GM12878 (cell line): ENCODE data around the gene PTGR3. TPM values are rescaled to one million over a fixed set of nuclear protein-coding genes. Genes with fewer than 3 reads are reported as not detected.

Experiments
- ATAC-seq: fragments of 200-7000 bp; cut with Tn5 transposase; 3 replicates; pipeline ENCODE4 v1.9.1; 2020; ENCODE audit warnings: mild to moderate bottlenecking, moderate library complexity
- BruUV-seq: library from RNA; stranded (reverse); fragments of 400-500 nt; replicated peaks from 2 replicates; lab custom pipeline; 2021; lab: Mats Ljungman, UMichigan
- CTCF ChIA-PET: fragments of 300-600 bp; sonication (Branson Sonifier 250); formaldehyde crosslinking; extraction: SDS; loops from one replicate; lab custom pipeline; 2021; ENCODE audit warnings: inconsistent platforms; lab: Yijun Ruan, JAX
- POLR2A ChIA-PET: fragments of 350-600 bp; formaldehyde crosslinking; extraction: SDS; loops from one replicate; lab custom pipeline; 2021; ENCODE audit warnings: inconsistent platforms; lab: Charles Lee
- RAD21 ChIA-PET: fragments of 300-600 bp; sonication (Branson Sonifier 250); formaldehyde crosslinking; loops from one replicate; lab custom pipeline; 2023; ENCODE audit warnings: antibody characterized with exemption; ENCODE audit not compliant: unreplicated experiment; lab: Charles Lee
- SMC1A ChIA-PET: fragments of 300-600 bp; sonication (Branson Sonifier 250); formaldehyde crosslinking; loops from one replicate; lab custom pipeline; 2023; ENCODE audit not compliant: unreplicated experiment, uncharacterized antibody; lab: Charles Lee
- DNase-seq: peaks from one replicate; pipeline ENCODE4 v3.0.0-alpha.2; 2011; ENCODE audit warnings: low read depth, low spot score
- FAIRE-seq: peaks from 3 replicates; lab custom pipeline; 2011; peaks lifted over from hg19 to GRCh38; lab: Jason Lieb, UNC
- H2AFZ ChIP-seq: 2 replicates; pipeline ENCODE4 v1.6.0; 2011; ENCODE audit warnings: low read depth, low read length, control low read depth; ENCODE audit not compliant: control insufficient read depth
- H3K27ac ChIP-seq: 2 replicates; pipeline ENCODE4 v1.5.1; 2011; ENCODE audit warnings: control low read depth; ENCODE audit not compliant: control insufficient read depth, insufficient read depth
- H3K27me3 ChIP-seq, 2 experiments: replicated peaks in 1 of 2; 2 replicates each; pipeline versions ENCODE4 v1.6.0 to v1.6.1; 2011; ENCODE audit warnings: low read length in 1 of 2; ENCODE audit not compliant: control insufficient read depth in 2 of 2, insufficient read depth in 2 of 2
- H3K36me3 ChIP-seq, 2 experiments: 2 replicates each; pipeline ENCODE4 v1.5.1; 2011; ENCODE audit warnings: low read length in 1 of 2; ENCODE audit not compliant: control insufficient read depth in 2 of 2, insufficient read depth in 2 of 2
- H3K4me1 ChIP-seq: 2 replicates; pipeline ENCODE4 v1.6.1; 2011; ENCODE audit warnings: mild to moderate bottlenecking, low read length, moderate library complexity, mixed read lengths; ENCODE audit not compliant: control insufficient read depth, insufficient read depth
- H3K4me2 ChIP-seq: 2 replicates; pipeline ENCODE4 v1.6.0; 2011; ENCODE audit warnings: control low read depth; ENCODE audit not compliant: control insufficient read depth, insufficient read depth
- H3K4me3 ChIP-seq: fragments of 200-600 bp; sonication (generic); 2 replicates; pipeline ENCODE4 v1.5.1; 2016
- H3K79me2 ChIP-seq: 2 replicates; pipeline ENCODE4 v1.6.0; 2011; ENCODE audit warnings: low read length; ENCODE audit not compliant: control insufficient read depth, insufficient read depth
- H3K9ac ChIP-seq: 2 replicates; pipeline ENCODE4 v1.8.0; 2011; ENCODE audit warnings: low read length, control low read depth, mixed read lengths; ENCODE audit not compliant: control insufficient read depth, insufficient read depth
- H3K9me3 ChIP-seq: replicated peaks from 3 replicates; pipeline ENCODE4 v1.5.1; 2011; ENCODE audit warnings: mild to moderate bottlenecking, low read length; ENCODE audit not compliant: control insufficient read depth, insufficient read depth
- H4K20me1 ChIP-seq: 2 replicates; pipeline ENCODE4 v1.6.0; 2011; ENCODE audit not compliant: control insufficient read depth, insufficient read depth
- BCL11A ChIP-seq: IDR thresholded peaks from 2 replicates; pipeline ENCODE4 v1.6.1; 2011; ENCODE audit warnings: low read depth, low read length
- BMI1 ChIP-seq: fragments of 450-650 bp; IDR thresholded peaks from 2 replicates; pipeline ENCODE4 v1.6.1; 2016; ENCODE audit warnings: mild to moderate bottlenecking, moderate library complexity, borderline replicate concordance
- CBFB ChIP-seq: IDR thresholded peaks from 2 replicates; pipeline ENCODE4 v1.6.1; 2016; ENCODE audit warnings: antibody characterized with exemption, low read depth
- EED ChIP-seq: sonication (generic); IDR thresholded peaks from 2 replicates; pipeline ENCODE4 v1.6.1; 2016; ENCODE audit warnings: antibody characterized with exemption, low read depth
- EP300 ChIP-seq, 2 experiments: fragments of 150-350 bp in 1 of 2; IDR thresholded peaks; 2 replicates each; pipeline ENCODE4 v1.6.1; 2011 to 2012; ENCODE audit warnings: low read depth in 2 of 2, low read length in 2 of 2, borderline replicate concordance in 1 of 2, improper control_type of control experiment in 1 of 2, inconsistent platforms in 1 of 2; ENCODE audit not compliant: control insufficient read depth in 1 of 2
- KLF5 ChIP-seq: fragments of 450-650 bp; IDR thresholded peaks from 2 replicates; pipeline ENCODE4 v1.6.1; 2014; ENCODE audit warnings: mild to moderate bottlenecking; ENCODE audit not compliant: partially characterized antibody
- NFYA ChIP-seq: IDR thresholded peaks from 2 replicates; pipeline ENCODE4 v1.6.1; 2011; ENCODE audit warnings: low read depth, mild to moderate bottlenecking, low read length, improper control_type of control experiment, borderline replicate concordance
- NRF1 ChIP-seq: conservative IDR thresholded peaks from 2 replicates; pipeline ENCODE4 v1.6.1; 2011; ENCODE audit warnings: mild to moderate bottlenecking, low read depth, low read length, improper control_type of control experiment
- PAX8 ChIP-seq: fragments of 450-650 bp; IDR thresholded peaks from 2 replicates; pipeline ENCODE4 v1.6.1; 2017; ENCODE audit warnings: mild to moderate bottlenecking, moderate library complexity
- SMC3 ChIP-seq: IDR thresholded peaks from 2 replicates; pipeline ENCODE4 v1.6.1; 2011; ENCODE audit warnings: low read length, improper control_type of control experiment, borderline replicate concordance
- SREBF1 ChIP-seq: IDR thresholded peaks from 2 replicates; pipeline ENCODE4 v1.6.1; 2012; ENCODE audit warnings: mild to moderate bottlenecking, low read length
- SUZ12 ChIP-seq: fragments of 200-600 bp; sonication (generic); IDR thresholded peaks from one replicate; pipeline ENCODE4 v1.6.1; 2018; ENCODE audit warnings: antibody characterized with exemption, mild to moderate bottlenecking; ENCODE audit not compliant: unreplicated experiment
- TCF12 ChIP-seq: IDR thresholded peaks from 2 replicates; pipeline ENCODE4 v1.6.1; 2011; ENCODE audit warnings: low read depth, mild to moderate bottlenecking, low read length
- WGBS: methylation state at CpG from one replicate; pipeline ENCODE4 v1.1.6; 2016; ENCODE audit warnings: low lambda C conversion rate; ENCODE audit not compliant: insufficient replicate concordance, insufficient coverage; ENCODE audit errors: missing lambda C conversion rate; 5-methylcytosine and 5-hydroxymethylcytosine counted together
- in situ Hi-C: fragments of 300-500 bp; cut with MboI; formaldehyde crosslinking; loops from 9 replicates; pipeline ENCODE4 v1.14.3; 2018; ENCODE audit warnings: mixed read lengths
- intact Hi-C: fragments of 100-400 bp; cut with micrococcal nuclease; formaldehyde crosslinking; loops from one replicate; pipeline ENCODE4 v1.14.2; 2022; ENCODE audit not compliant: unreplicated experiment
- polyA plus RNA-seq, 11 experiments: library from polyadenylated mRNA; depleted of rRNA in 4 of 11; unstranded in 6 of 11; stranded (reverse) in 5 of 11; fragments of >200 nt; fragmentation: Nextera tagmentation in 4 of 11; fragmentation: Illumina TruSeq in 1 of 11; extraction: Ambion mirVana in 4 of 11; extraction: Trizol in 1 of 11; gene quantifications; 1 replicate in 1 of 11; 2 replicates in 10 of 11; pipeline versions ENCODE4 v1.2.1 to v1.2.3, GENCODE V29; 2011 to 2016; ENCODE audit warnings: inconsistent platforms in 2 of 11, missing spikeins in 2 of 11, low read depth in 1 of 11
- total RNA-seq, 4 experiments: library from RNA; depleted of rRNA in 3 of 4; stranded (reverse); fragments of >200 nt in 3 of 4; fragmentation: Illumina TruSeq in 1 of 4; extraction: Trizol in 1 of 4; gene quantifications; 2 replicates each; pipeline versions ENCODE4 v1.2.1 to v1.2.3, GENCODE V29; 2013 to 2021
- TF ChIP-seq, protein P1 (sequence below): IDR thresholded peaks from 2 replicates; pipeline ENCODE4 v1.6.1; 2011; ENCODE audit warnings: mild to moderate bottlenecking, low read depth, low read length, moderate library complexity; ENCODE audit not compliant: insufficient replicate concordance

PTGR3 gene
- total and polyA plus RNA-seq, 10 of the 15 experiments (the other 5 are each of a cell fraction or from before 2014, with no cell fraction given), result 6.2 to 69.8 (median 21.9) TPM

- FAIRE-seq, result no peak
- TF ChIP-seq EED (0 out of 2 replicates have a peak, but pooled peaks have one; percentile 21), PAX8 (no peak), SMC3 (no peak)
- DNase-seq, result no peak
- no peak overlapping the region for H3K27ac ChIP-seq
- SMC1A ChIA-PET, result no interaction called here
- H2AFZ ChIP-seq, result peak overlapping the region; percentile 22; the same call in 1 of the 2 replicates
- ATAC-seq, result no peak
- no peaks in the 10 kb centered on the region for H3K36me3 ChIP-seq
- RAD21 ChIA-PET, result interaction anchor here (0.7 kb wide), 1 partner anchor 261 kb away, joined by 4 read pairs; no protein-coding TSS in a partner anchor
- H3K4me3 ChIP-seq, result 0 out of 2 replicates have a peak overlapping the region, but pooled peaks have one; percentile 37
- H3K9ac ChIP-seq, result no peak overlapping the region
- in situ Hi-C loops, result no loop called here
- intact Hi-C loops, result no loop called here
- WGBS, result 30% methylated on average over 14 of the region's 14 CpGs
- POLR2A ChIA-PET, result no interaction called here
- BruUV-seq, result no TSS peak
- H3K4me1 ChIP-seq, result no peaks in the 10 kb centered on the region
- no peaks in the 10 kb centered on the region; a peak in 2 of 4 replicates for H3K27me3 ChIP-seq
- no peaks in the 10 kb centered on the region for H3K79me2 ChIP-seq
- peak overlapping the region; percentile 59 for H3K4me2 ChIP-seq
- H4K20me1 ChIP-seq, result no peaks in the 10 kb centered on the region
- no peaks in the 10 kb centered on the region for H3K9me3 ChIP-seq
- CTCF ChIA-PET, result no interaction called here
Measured at GRCh38 chr18:75161256-75162028, 47.5 kb downstream of the PTGR3 start.

DNA sequence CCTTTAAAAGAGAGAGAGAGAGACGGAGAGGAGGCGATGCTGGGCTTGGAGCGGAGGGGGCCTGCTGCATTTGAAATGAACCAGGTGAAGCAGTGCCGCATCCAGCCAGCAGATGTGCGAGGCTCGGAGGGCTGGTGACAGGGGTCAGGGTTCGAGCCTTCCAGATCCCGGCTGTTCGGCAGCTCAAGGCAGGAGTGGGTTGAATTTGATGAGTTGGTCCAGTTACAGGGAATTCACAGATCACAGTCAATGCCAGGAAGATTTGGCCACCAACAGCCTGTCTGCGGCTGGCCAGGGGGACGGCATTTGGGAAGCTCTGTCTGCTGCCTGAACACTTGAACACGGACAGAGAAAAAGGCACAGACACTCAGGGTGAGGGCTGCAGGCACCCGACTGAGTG lies 48.6 kb downstream of the PTGR3 start:
- no peaks in the 10 kb centered on the region; a peak in 2 of 4 replicates for H3K27me3 ChIP-seq
- no peak for ATAC-seq
- SMC1A ChIA-PET, result no interaction called here
- intact Hi-C loops, result no loop called here
- no peaks in the 10 kb centered on the region for H3K79me2 ChIP-seq
- no peaks in the 10 kb centered on the region for H3K4me1 ChIP-seq
- no peak for FAIRE-seq
- no peak overlapping the region for H3K27ac ChIP-seq
- POLR2A ChIA-PET, result no interaction called here
- H4K20me1 ChIP-seq, result no peaks in the 10 kb centered on the region
- DNase-seq, result no peak
- in situ Hi-C loops, result no loop called here
- no peak overlapping the region for H3K4me3 ChIP-seq
- no TSS peak for BruUV-seq
- no peaks in the 10 kb centered on the region for H3K9me3 ChIP-seq
- WGBS, result 68% methylated on average over 13 of the region's 13 CpGs
- no peak overlapping the region for H3K9ac ChIP-seq
- H3K4me2 ChIP-seq, result no peak overlapping the region
- H2AFZ ChIP-seq, result no peak overlapping the region
- RAD21 ChIA-PET, result no interaction called here
- CTCF ChIA-PET, result no interaction called here
- H3K36me3 ChIP-seq, result no peaks in the 10 kb centered on the region
- TF ChIP-seq TCF12 (no peak), KLF5 (no peak), BCL11A (no peak), SREBF1 (no peak), SUZ12 (no peak), NRF1 (no peak), CBFB (no peak), EP300 (IDR thresholded peaks at IDR 0.05; ENCODE audit: borderline replicate concordance in 1 of 2, control insufficient read depth in 1 of 2, low read depth in 2 of 2, low read length in 2 of 2) (no peak), BMI1 (no peak), NFYA (no peak)
- TF ChIP-seq, protein P1, sequence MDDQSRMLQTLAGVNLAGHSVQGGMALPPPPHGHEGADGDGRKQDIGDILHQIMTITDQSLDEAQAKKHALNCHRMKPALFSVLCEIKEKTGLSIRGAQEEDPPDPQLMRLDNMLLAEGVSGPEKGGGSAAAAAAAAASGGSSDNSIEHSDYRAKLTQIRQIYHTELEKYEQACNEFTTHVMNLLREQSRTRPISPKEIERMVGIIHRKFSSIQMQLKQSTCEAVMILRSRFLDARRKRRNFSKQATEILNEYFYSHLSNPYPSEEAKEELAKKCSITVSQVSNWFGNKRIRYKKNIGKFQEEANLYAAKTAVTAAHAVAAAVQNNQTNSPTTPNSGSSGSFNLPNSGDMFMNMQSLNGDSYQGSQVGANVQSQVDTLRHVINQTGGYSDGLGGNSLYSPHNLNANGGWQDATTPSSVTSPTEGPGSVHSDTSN, result no peak
